GM23338 (cell line): Measurements from ENCODE around the gene SYNDIG1. TPM values are rescaled to one million over a fixed set of nuclear protein-coding genes. Genes with fewer than 3 reads are reported as not detected.

ENCODE experiments used
- ATAC-seq: fragments of 200-7000 bp; cut with Tn5 transposase; 3 replicates; pipeline ENCODE4 v1.9.1; 2020
- DNase-seq: peaks from one replicate; pipeline ENCODE4 v3.0.0-alpha.2; 2015; ENCODE audit warnings: low spot score
- H2AFZ ChIP-seq: fragments of 200-600 bp; sonication (generic); 2 replicates; pipeline ENCODE4 v1.8.0; 2016; ENCODE audit warnings: antibody characterized with exemption, mild to moderate bottlenecking, moderate library complexity
- H3F3A ChIP-seq: fragments of 200-600 bp; sonication (generic); replicated peaks from 2 replicates; pipeline ENCODE4 v1.8.0; 2017; ENCODE audit warnings: antibody characterized with exemption, mixed run types, low read depth
- H3K27ac ChIP-seq: fragments of 200-600 bp; sonication (generic); 2 replicates; pipeline ENCODE4 v1.6.1; 2016; ENCODE audit warnings: low read depth
- H3K27me3 ChIP-seq: fragments of 200-600 bp; sonication (generic); 2 replicates; pipeline ENCODE4 v1.8.0; 2016; ENCODE audit warnings: mild to moderate bottlenecking, mixed run types, moderate library complexity; ENCODE audit not compliant: insufficient read depth
- H3K36me3 ChIP-seq: fragments of 200-600 bp; sonication (generic); 2 replicates; pipeline ENCODE4 v1.8.0; 2016; ENCODE audit warnings: mild to moderate bottlenecking; ENCODE audit not compliant: insufficient read depth
- H3K4me1 ChIP-seq: fragments of 200-600 bp; sonication (generic); 2 replicates; pipeline ENCODE4 v1.8.0; 2016; ENCODE audit warnings: mild to moderate bottlenecking, moderate library complexity; ENCODE audit not compliant: insufficient read depth
- H3K4me2 ChIP-seq: fragments of 200-600 bp; sonication (generic); 2 replicates; pipeline ENCODE4 v1.7.1; 2017; ENCODE audit warnings: mixed run types
- H3K4me3 ChIP-seq: fragments of 200-600 bp; sonication (generic); 2 replicates; pipeline ENCODE4 v1.6.1; 2016; ENCODE audit warnings: mixed run types
- H3K79me2 ChIP-seq: fragments of 200-600 bp; sonication (generic); replicated peaks from 2 replicates; pipeline ENCODE4 v1.8.0; 2017; ENCODE audit warnings: mild to moderate bottlenecking; ENCODE audit not compliant: insufficient read depth
- H3K9me2 ChIP-seq: fragments of 200-600 bp; sonication (generic); 2 replicates; pipeline ENCODE4 v1.8.0; 2017; ENCODE audit not compliant: insufficient read depth
- H4K20me1 ChIP-seq: fragments of 200-600 bp; sonication (generic); replicated peaks from 2 replicates; pipeline ENCODE4 v1.8.0; 2017; ENCODE audit warnings: mild to moderate bottlenecking; ENCODE audit not compliant: insufficient read depth
- H3K27ac Mint-ChIP-seq: 2 replicates; pipeline ENCODE4 v1.8.0; 2020; ENCODE audit warnings: inconsistent platforms, mild to moderate bottlenecking, moderate library complexity, mixed read lengths
- H3K27me3 Mint-ChIP-seq: 3 replicates; pipeline ENCODE4 v1.8.0; 2022; ENCODE audit warnings: low read depth, mild to moderate bottlenecking, moderate library complexity, mixed read lengths, inconsistent platforms; ENCODE audit not compliant: insufficient read depth, poor library complexity
- H3K36me3 Mint-ChIP-seq: 3 replicates; pipeline ENCODE4 v1.8.0; 2021; ENCODE audit warnings: low read depth, mild to moderate bottlenecking, inconsistent platforms, moderate library complexity, mixed read lengths
- H3K4me1 Mint-ChIP-seq: 3 replicates; pipeline ENCODE4 v1.8.0; 2020; ENCODE audit warnings: mild to moderate bottlenecking, inconsistent platforms, mixed read lengths
- H3K4me3 Mint-ChIP-seq: 3 replicates; pipeline ENCODE4 v1.8.0; 2021; ENCODE audit warnings: moderate library complexity, mild to moderate bottlenecking, inconsistent platforms, mixed read lengths
- H3K9me3 Mint-ChIP-seq: 3 replicates; pipeline ENCODE4 v1.8.0; 2020; ENCODE audit warnings: moderate library complexity, mild to moderate bottlenecking, inconsistent platforms, mixed read lengths
- CTCF ChIP-seq, 2 experiments: fragments of 200-600 bp in 1 of 2; sonication (generic) in 1 of 2; conservative IDR thresholded peaks; 2 replicates each; pipeline versions ENCODE4 v1.5.1 to v1.6.1; 2016 to 2017; ENCODE audit warnings: antibody characterized with exemption in 2 of 2, low read depth in 2 of 2, mild to moderate bottlenecking in 2 of 2, moderate library complexity in 1 of 2
- EZH2phosphoT487 ChIP-seq: fragments of 200-600 bp; sonication (generic); IDR thresholded peaks from one replicate; pipeline ENCODE4 v1.8.1; 2018; ENCODE audit warnings: antibody characterized with exemption; ENCODE audit not compliant: unreplicated experiment
- NANOG ChIP-seq: IDR thresholded peaks from 2 replicates; pipeline ENCODE4 v1.6.1; 2016; ENCODE audit warnings: antibody characterized with exemption, borderline replicate concordance
- POLR2AphosphoS5 ChIP-seq: IDR thresholded peaks from 2 replicates; pipeline ENCODE4 v1.6.1; 2016; ENCODE audit warnings: antibody characterized with exemption, low read depth
- REST ChIP-seq: IDR thresholded peaks from one replicate; pipeline ENCODE4 v1.6.1; 2018; ENCODE audit warnings: antibody characterized with exemption; ENCODE audit not compliant: unreplicated experiment
- STAT1 ChIP-seq: IDR thresholded peaks from one replicate; pipeline ENCODE4 v1.6.1; 2016; ENCODE audit warnings: antibody characterized with exemption; ENCODE audit not compliant: unreplicated experiment
- ZNF114 ChIP-seq: fragments of 250-450 bp; sonication (Bioruptor Pico); IDR thresholded peaks from 2 replicates; pipeline ENCODE4 v1.5.0; 2020; ENCODE audit warnings: mild to moderate bottlenecking, moderate library complexity
- ZNF331 ChIP-seq: fragments of 250-450 bp; sonication (Bioruptor Pico); IDR thresholded peaks from 2 replicates; pipeline ENCODE4 v1.5.0; 2020; ENCODE audit warnings: low read depth, mild to moderate bottlenecking, moderate library complexity
- ZNF462 ChIP-seq: fragments of 250-450 bp; sonication (Bioruptor Pico); IDR thresholded peaks from 2 replicates; pipeline ENCODE4 v1.5.0; 2020; ENCODE audit warnings: mild to moderate bottlenecking, moderate library complexity
- polyA plus RNA-seq: library from polyadenylated mRNA; unstranded; fragments of >200 nt; fragmentation: Nextera tagmentation; extraction: Ambion mirVana; gene quantifications from 2 replicates; pipeline ENCODE4 v1.2.1, GENCODE V29; 2016
- total RNA-seq: library from RNA; depleted of rRNA; stranded (reverse); fragments of >200 nt; shearing (Covaris generic); gene quantifications from 2 replicates; pipeline ENCODE4 v1.2.3, GENCODE V29; 2014
- TF ChIP-seq, protein P1 (sequence below): IDR thresholded peaks from 2 replicates; pipeline ENCODE4 v1.6.1; 2016; ENCODE audit warnings: antibody characterized with exemption

SYNDIG1 gene
- total and polyA plus RNA-seq, 2 experiments from 2014 or later: 2.8 to 4.8 TPM

DNA sequence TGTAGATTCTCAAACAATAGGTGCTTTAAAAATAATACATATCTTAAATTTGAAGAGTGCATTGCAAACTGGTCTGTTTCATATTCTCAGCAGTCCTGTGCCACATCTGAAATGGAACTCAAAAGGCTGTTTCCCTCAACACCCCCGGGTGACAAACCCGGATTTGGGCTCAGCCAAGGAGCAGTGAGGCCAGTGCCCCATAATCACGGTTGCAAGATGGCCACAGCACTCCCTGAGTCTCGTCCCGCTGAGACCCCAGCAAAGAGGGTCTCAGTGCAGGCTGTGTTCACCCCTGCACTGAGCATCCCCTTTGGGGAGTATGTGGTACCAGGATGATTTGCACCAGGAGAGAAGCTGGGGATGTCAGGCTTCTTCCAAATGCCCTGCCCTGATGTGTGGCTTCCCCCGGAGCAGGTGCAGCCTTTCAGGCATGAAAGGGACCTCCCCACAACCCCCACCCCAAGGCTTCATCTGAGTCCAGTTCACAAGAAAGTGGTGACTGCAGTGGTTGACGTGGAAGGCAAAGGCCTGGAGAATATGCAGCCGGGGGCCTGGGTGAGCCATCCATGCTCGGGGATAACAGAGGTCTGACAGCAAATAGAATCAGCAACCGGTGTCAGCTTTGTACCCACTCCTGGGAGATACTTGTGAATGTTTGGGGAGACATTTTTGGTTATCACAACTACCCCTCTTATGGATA is 202.9 kb downstream of the SYNDIG1 start (continued):
- no peak for TF ChIP-seq ZNF462 (CRISPR knock-in tag)
- no peak for TF ChIP-seq EZH2phosphoT487
- TF ChIP-seq, protein P1, sequence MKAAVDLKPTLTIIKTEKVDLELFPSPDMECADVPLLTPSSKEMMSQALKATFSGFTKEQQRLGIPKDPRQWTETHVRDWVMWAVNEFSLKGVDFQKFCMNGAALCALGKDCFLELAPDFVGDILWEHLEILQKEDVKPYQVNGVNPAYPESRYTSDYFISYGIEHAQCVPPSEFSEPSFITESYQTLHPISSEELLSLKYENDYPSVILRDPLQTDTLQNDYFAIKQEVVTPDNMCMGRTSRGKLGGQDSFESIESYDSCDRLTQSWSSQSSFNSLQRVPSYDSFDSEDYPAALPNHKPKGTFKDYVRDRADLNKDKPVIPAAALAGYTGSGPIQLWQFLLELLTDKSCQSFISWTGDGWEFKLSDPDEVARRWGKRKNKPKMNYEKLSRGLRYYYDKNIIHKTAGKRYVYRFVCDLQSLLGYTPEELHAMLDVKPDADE: no peak
- no peak for TF ChIP-seq NANOG
- no peak for TF ChIP-seq ZNF331 (CRISPR knock-in tag)

GRCh38 chr20:24672886-24673677 is 203.7 kb downstream of the SYNDIG1 start:
- H3K27ac ChIP-seq: no peak overlapping the region
- no peak overlapping the region for H3K4me3 ChIP-seq
- H3K4me1 ChIP-seq: no peaks in the 10 kb centered on the region
- no peak overlapping the region for H3K4me3 Mint-ChIP-seq
- no peaks in the 10 kb centered on the region for H3K27me3 ChIP-seq
- H3K4me2 ChIP-seq: no peak overlapping the region
- no peak overlapping the region for H3K27ac Mint-ChIP-seq
- H3F3A ChIP-seq: no peaks in the 10 kb centered on the region
- H2AFZ ChIP-seq: no peak overlapping the region
- no peaks in the 10 kb centered on the region; the same call in 2 of the 3 replicates for H3K36me3 Mint-ChIP-seq
- H3K9me3 Mint-ChIP-seq: peaks cover 4% of the 10 kb centered on the region; the same call in 2 of the 3 replicates
- peaks cover 7% of the 10 kb centered on the region; the same call in 1 of the 3 replicates for H3K4me1 Mint-ChIP-seq
- ATAC-seq (no peak), DNase-seq (no peak)
- no peaks in the 10 kb centered on the region for H3K79me2 ChIP-seq
- no peaks in the 10 kb centered on the region; the same call in 1 of the 2 replicates for H4K20me1 ChIP-seq
- TF ChIP-seq EZH2phosphoT487 (no peak), POLR2AphosphoS5 (no peak), ZNF114 (CRISPR knock-in tag) (no peak), STAT1 (no peak), ZNF331 (CRISPR knock-in tag) (no peak), CTCF (conservative IDR thresholded peaks at IDR 0.05; ENCODE audit: low read depth in 2 of 2) (no peak), REST (no peak)
- H3K36me3 ChIP-seq: no peaks in the 10 kb centered on the region
- H3K27me3 Mint-ChIP-seq: peaks cover 11% of the 10 kb centered on the region
- 0 out of 2 replicates have a peak, but pooled peaks cover 3% of the 10 kb centered on the region for H3K9me2 ChIP-seq
